HG02798 (cell line): ENCODE measurements around the gene NAV2.
A peak's percentile ranks its signal among the peaks of the same experiment; 100 is the strongest.
"Not testable (repeated sequence)": the region's sequence is repeated elsewhere in the genome, so short reads cannot be mapped to it uniquely, and the experiment has no call there.

ENCODE experiments used
- ATAC-seq: cut with Tn5 transposase; IDR thresholded peaks from one replicate; pipeline ENCODE4 v1.9.1; 2021; ENCODE audit warnings: mild to moderate bottlenecking; ENCODE audit not compliant: unreplicated experiment, poor library complexity

NAV2 gene

GRCh38 chr11:19879307-19880087, 166.9 kb downstream of the NAV2 start:
- no peak for ATAC-seq

GRCh38 chr11:19880088-19880345, 167.4 kb downstream of the NAV2 start:
- ATAC-seq = no peak

- ATAC-seq = no peak
Observed at GRCh38 chr11:19881177-19881576, 168.5 kb downstream of the NAV2 start.

GRCh38 chr11:19882356-19882755, 169.7 kb downstream of the NAV2 start:
- no peak for ATAC-seq

- no peak for ATAC-seq
Observed at GRCh38 chr11:19886498-19886897, 173.9 kb downstream of the NAV2 start.

- ATAC-seq = no peak
Observed at GRCh38 chr11:19887842-19888241, 175.2 kb downstream of the NAV2 start.

GRCh38 chr11:19889531-19889930, 176.9 kb downstream of the NAV2 start:
- no peak for ATAC-seq

GRCh38 chr11:19890308-19890707, 177.7 kb downstream of the NAV2 start:
- ATAC-seq = no peak

- no peak for ATAC-seq
Observed at GRCh38 chr11:19891022-19891421, 178.4 kb downstream of the NAV2 start.

- no peak for ATAC-seq
Observed at GRCh38 chr11:19892387-19892786, 179.8 kb downstream of the NAV2 start.

- ATAC-seq = no peak
Observed at GRCh38 chr11:19892876-19893275, 180.2 kb downstream of the NAV2 start.

- no peak for ATAC-seq
Observed at GRCh38 chr11:19894404-19894803, 181.8 kb downstream of the NAV2 start.

- not testable (repeated sequence) for ATAC-seq
Observed at GRCh38 chr11:19895037-19895436, 182.4 kb downstream of the NAV2 start.

- no peak for ATAC-seq
Observed at GRCh38 chr11:19895776-19896175, 183.1 kb downstream of the NAV2 start.

- ATAC-seq = peak; percentile 45
Observed at GRCh38 chr11:19903620-19904069, 191.0 kb downstream of the NAV2 start.

GRCh38 chr11:19905280-19905853, 192.7 kb downstream of the NAV2 start:
- no peak for ATAC-seq

- no peak for ATAC-seq
Observed at GRCh38 chr11:19906126-19906525, 193.5 kb downstream of the NAV2 start.

GRCh38 chr11:19907008-19907579, 194.5 kb downstream of the NAV2 start:
- peak; percentile 75 for ATAC-seq

GRCh38 chr11:19907839-19908238, 195.2 kb downstream of the NAV2 start:
- no peak for ATAC-seq

GRCh38 chr11:19910931-19911330, 198.3 kb downstream of the NAV2 start:
- ATAC-seq = no peak

GRCh38 chr11:19912115-19912957, 199.7 kb downstream of the NAV2 start:
- no peak for ATAC-seq
